Skeletal muscle satellite cell (primary cell): ENCODE results near the gene AP1S2. TPM values are rescaled to one million over a fixed set of nuclear protein-coding genes. Genes with fewer than 3 reads are reported as not detected.
"Not testable (repeated sequence)": the region's sequence is repeated elsewhere in the genome, so short reads cannot be mapped to it uniquely, and the experiment has no call there.

Experiments
- H3K27me3 ChIP-seq: 2 replicates; pipeline ENCODE4 v1.7.0; 2013; ENCODE audit warnings: low read length; ENCODE audit not compliant: control insufficient read depth, insufficient read depth
- H3K36me3 ChIP-seq: 2 replicates; pipeline ENCODE4 v1.7.0; 2013; ENCODE audit warnings: mild to moderate bottlenecking, control low read depth, low read length; ENCODE audit not compliant: insufficient read depth
- H3K4me1 ChIP-seq: 2 replicates; pipeline ENCODE4 v1.7.0; 2013; ENCODE audit warnings: low read length; ENCODE audit not compliant: control insufficient read depth, insufficient read depth
- H3K4me2 ChIP-seq: 2 replicates; pipeline ENCODE4 v1.7.0; 2013; ENCODE audit warnings: mild to moderate bottlenecking, low read length
- H3K4me3 ChIP-seq: 2 replicates; pipeline ENCODE4 v1.7.0; 2013; ENCODE audit warnings: low read length
- H3K9ac ChIP-seq: 2 replicates; pipeline ENCODE4 v1.7.0; 2013; ENCODE audit warnings: mild to moderate bottlenecking, low read depth, low read length, moderate library complexity
- H3K9me3 ChIP-seq: replicated peaks from 2 replicates; pipeline ENCODE4 v1.7.0; 2013; ENCODE audit warnings: mild to moderate bottlenecking, control low read depth, low read length
- total RNA-seq: library from RNA; depleted of rRNA; stranded (reverse); fragments of >200 nt; gene quantifications from 2 replicates; pipeline ENCODE4 v1.2.3, GENCODE V29; 2012; rRNA removed

Gene AP1S2
- 22.1 and 33.2 TPM in 2 replicates for total RNA-seq

GRCh38 chrX:15854712-15855567 lies at the start of gene AP1S2:
Gene AP1S2, minus strand, starts transcription at chrX:15854813. Its CDS starts 2,289 bp downstream, at chrX:15852524.
- no peaks in the 10 kb centered on the region for H3K9me3 ChIP-seq
- peak within 1 kb of the TSS; percentile 81 for H3K4me3 ChIP-seq
- peaks cover 8% of the 10 kb centered on the region for H3K4me1 ChIP-seq
- H3K36me3 ChIP-seq, result no peaks in the 10 kb centered on the region
- H3K9ac ChIP-seq, result peak within 1 kb of the TSS; percentile 71
- peak within 1 kb of the TSS; percentile 90 for H3K4me2 ChIP-seq
- peaks cover 34% of the 10 kb centered on the region for H3K27me3 ChIP-seq

GRCh38 chrX:15903186-15903681 lies 48.6 kb upstream of the AP1S2 start:
- Histone ChIP-seq H3K4me2 (no peak overlapping the region), H3K36me3 (no peaks in the 10 kb centered on the region), H3K27me3 (peaks cover 8% of the 10 kb centered on the region), H3K4me3 (no peak overlapping the region), H3K9me3 (no peaks in the 10 kb centered on the region), H3K9ac (no peak overlapping the region), H3K4me1 (no peaks in the 10 kb centered on the region)

GRCh38 chrX:15895334-15895733 lies 40.7 kb upstream of the AP1S2 start:
- Histone ChIP-seq H3K27me3 (peaks cover 21% of the 10 kb centered on the region), H3K9ac (no peak overlapping the region), H3K36me3 (no peaks in the 10 kb centered on the region), H3K4me3 (no peak overlapping the region), H3K4me1 (no peaks in the 10 kb centered on the region), H3K4me2 (no peak overlapping the region), H3K9me3 (no peaks in the 10 kb centered on the region)

- Histone ChIP-seq H3K4me1 (no peaks in the 10 kb centered on the region), H3K9ac (no peak overlapping the region), H3K4me3 (no peak overlapping the region), H3K36me3 (no peaks in the 10 kb centered on the region), H3K4me2 (no peak overlapping the region), H3K9me3 (no peaks in the 10 kb centered on the region), H3K27me3 (peaks cover 23% of the 10 kb centered on the region)
Observed at GRCh38 chrX:15894724-15895123, 40.1 kb upstream of the AP1S2 start.

- H3K4me3 ChIP-seq, result no peak overlapping the region
- H3K4me1 ChIP-seq, result no peaks in the 10 kb centered on the region
- no peak overlapping the region for H3K4me2 ChIP-seq
- H3K36me3 ChIP-seq, result no peaks in the 10 kb centered on the region
- H3K27me3 ChIP-seq, result peaks cover 42% of the 10 kb centered on the region
- no peaks in the 10 kb centered on the region for H3K9me3 ChIP-seq
- no peak overlapping the region for H3K9ac ChIP-seq
Observed at GRCh38 chrX:15890463-15890862, 35.9 kb upstream of the AP1S2 start.

- peaks cover 4% of the 10 kb centered on the region for H3K4me1 ChIP-seq
- no peaks in the 10 kb centered on the region for H3K36me3 ChIP-seq
- no peak overlapping the region for H3K9ac ChIP-seq
- H3K4me2 ChIP-seq, result no peak overlapping the region
- peaks cover 31% of the 10 kb centered on the region for H3K27me3 ChIP-seq
- no peaks in the 10 kb centered on the region for H3K9me3 ChIP-seq
- H3K4me3 ChIP-seq, result no peak overlapping the region
Observed at GRCh38 chrX:15888062-15888461, 33.4 kb upstream of the AP1S2 start.

- H3K4me3 ChIP-seq, result no peak overlapping the region
- peaks cover 8% of the 10 kb centered on the region for H3K27me3 ChIP-seq
- no peaks in the 10 kb centered on the region for H3K36me3 ChIP-seq
Observed at GRCh38 chrX:15883540-15883863, 28.9 kb upstream of the AP1S2 start.

GRCh38 chrX:15882704-15883539 lies 28.3 kb upstream of the AP1S2 start:
- H3K4me2 ChIP-seq, result no peak overlapping the region
- H3K27me3 ChIP-seq, result peaks cover 4% of the 10 kb centered on the region
- no peaks in the 10 kb centered on the region for H3K9me3 ChIP-seq
- no peak overlapping the region for H3K4me3 ChIP-seq
- H3K4me1 ChIP-seq, result peaks cover 9% of the 10 kb centered on the region
- no peak overlapping the region for H3K9ac ChIP-seq
- H3K36me3 ChIP-seq, result no peaks in the 10 kb centered on the region

More at GRCh38 chrX:15883540-15883863, 28.9 kb upstream of the AP1S2 start:
- no peak overlapping the region for H3K9ac ChIP-seq
- H3K9me3 ChIP-seq, result no peaks in the 10 kb centered on the region
- no peak overlapping the region for H3K4me2 ChIP-seq
- peaks cover 9% of the 10 kb centered on the region for H3K4me1 ChIP-seq

GRCh38 chrX:15881381-15881897 lies 26.8 kb upstream of the AP1S2 start:
- Histone ChIP-seq H3K4me1 (peaks cover 15% of the 10 kb centered on the region), H3K4me2 (no peak overlapping the region), H3K9me3 (no peaks in the 10 kb centered on the region), H3K27me3 (peaks cover 4% of the 10 kb centered on the region), H3K4me3 (no peak overlapping the region), H3K9ac (no peak overlapping the region), H3K36me3 (no peaks in the 10 kb centered on the region)

GRCh38 chrX:15877914-15878313 lies 23.3 kb upstream of the AP1S2 start:
- not testable (repeated sequence) for H3K36me3 ChIP-seq, H3K4me3 ChIP-seq

GRCh38 chrX:15877380-15877779 lies 22.8 kb upstream of the AP1S2 start:
- no peaks in the 10 kb centered on the region for H3K9me3 ChIP-seq
- H3K4me2 ChIP-seq, result no peak overlapping the region
- no peaks in the 10 kb centered on the region for H3K36me3 ChIP-seq
- no peak overlapping the region for H3K9ac ChIP-seq
- H3K4me1 ChIP-seq, result peaks cover 6% of the 10 kb centered on the region
- no peak overlapping the region for H3K4me3 ChIP-seq
- peaks cover 15% of the 10 kb centered on the region for H3K27me3 ChIP-seq

More at GRCh38 chrX:15877914-15878313, 23.3 kb upstream of the AP1S2 start:
- H3K27me3 ChIP-seq, result peaks cover 15% of the 10 kb centered on the region
- H3K9me3 ChIP-seq, H3K9ac ChIP-seq, H3K4me2 ChIP-seq, H3K4me1 ChIP-seq: not testable (repeated sequence)
